Vagina (tissue), 2 donors: ENCODE data around the gene DPYSL4.

ENCODE experiments used
- POLR2A ChIP-seq, 2 donors: fragments of 450-650 bp; IDR thresholded peaks; one replicate each; pipeline ENCODE4 v1.6.1; 2017; ENCODE audit warnings: antibody characterized with exemption in 2 of 2, mild to moderate bottlenecking in 2 of 2, moderate library complexity in 2 of 2
- TF ChIP-seq, protein P1 (sequence below), 3 experiments: fragments of 450-650 bp in 2 of 3; fragments of 200-600 bp in 1 of 3; sonication (generic) in 1 of 3; IDR thresholded peaks; one replicate each; pipeline ENCODE4 v1.5.1; 2017 to 2019; ENCODE audit warnings: antibody characterized with exemption in 3 of 3, mild to moderate bottlenecking in 2 of 3, moderate library complexity in 2 of 3

DNA sequence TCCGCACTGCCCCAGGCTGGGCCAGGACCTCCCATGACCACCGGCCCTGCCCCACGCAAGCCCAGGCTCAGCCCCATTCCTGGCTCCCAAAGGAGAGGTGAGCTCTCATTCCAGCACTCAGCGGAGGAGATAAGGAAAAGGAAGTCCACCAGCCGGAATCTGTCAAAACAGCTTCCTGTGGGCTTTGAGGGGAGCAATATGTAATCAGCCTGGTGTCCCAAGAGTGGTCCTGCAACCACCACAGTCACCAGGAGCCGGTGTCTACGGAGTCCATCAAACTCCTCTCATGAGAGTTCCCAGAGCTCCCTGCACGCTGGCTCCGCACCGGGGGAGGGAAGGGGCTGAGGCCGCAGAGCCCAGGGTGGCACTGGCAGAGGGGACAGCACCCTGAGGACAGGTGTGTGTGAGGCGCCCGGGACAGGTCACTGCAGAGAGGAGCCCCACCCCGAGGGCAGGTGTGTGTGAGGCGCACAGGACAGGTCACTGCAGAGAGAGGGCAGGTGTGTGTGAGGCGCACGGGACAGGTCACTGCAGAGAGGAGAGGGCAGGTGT, 63.2 kb downstream of the DPYSL4 start:
- TF ChIP-seq, protein P1, sequence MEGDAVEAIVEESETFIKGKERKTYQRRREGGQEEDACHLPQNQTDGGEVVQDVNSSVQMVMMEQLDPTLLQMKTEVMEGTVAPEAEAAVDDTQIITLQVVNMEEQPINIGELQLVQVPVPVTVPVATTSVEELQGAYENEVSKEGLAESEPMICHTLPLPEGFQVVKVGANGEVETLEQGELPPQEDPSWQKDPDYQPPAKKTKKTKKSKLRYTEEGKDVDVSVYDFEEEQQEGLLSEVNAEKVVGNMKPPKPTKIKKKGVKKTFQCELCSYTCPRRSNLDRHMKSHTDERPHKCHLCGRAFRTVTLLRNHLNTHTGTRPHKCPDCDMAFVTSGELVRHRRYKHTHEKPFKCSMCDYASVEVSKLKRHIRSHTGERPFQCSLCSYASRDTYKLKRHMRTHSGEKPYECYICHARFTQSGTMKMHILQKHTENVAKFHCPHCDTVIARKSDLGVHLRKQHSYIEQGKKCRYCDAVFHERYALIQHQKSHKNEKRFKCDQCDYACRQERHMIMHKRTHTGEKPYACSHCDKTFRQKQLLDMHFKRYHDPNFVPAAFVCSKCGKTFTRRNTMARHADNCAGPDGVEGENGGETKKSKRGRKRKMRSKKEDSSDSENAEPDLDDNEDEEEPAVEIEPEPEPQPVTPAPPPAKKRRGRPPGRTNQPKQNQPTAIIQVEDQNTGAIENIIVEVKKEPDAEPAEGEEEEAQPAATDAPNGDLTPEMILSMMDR (IDR thresholded peaks at IDR 0.05): no peak
- no peak for TF ChIP-seq POLR2A (IDR thresholded peaks at IDR 0.05)
